ENCODE results near the gene MAGI1.

The MAGI1 gene

DNA sequence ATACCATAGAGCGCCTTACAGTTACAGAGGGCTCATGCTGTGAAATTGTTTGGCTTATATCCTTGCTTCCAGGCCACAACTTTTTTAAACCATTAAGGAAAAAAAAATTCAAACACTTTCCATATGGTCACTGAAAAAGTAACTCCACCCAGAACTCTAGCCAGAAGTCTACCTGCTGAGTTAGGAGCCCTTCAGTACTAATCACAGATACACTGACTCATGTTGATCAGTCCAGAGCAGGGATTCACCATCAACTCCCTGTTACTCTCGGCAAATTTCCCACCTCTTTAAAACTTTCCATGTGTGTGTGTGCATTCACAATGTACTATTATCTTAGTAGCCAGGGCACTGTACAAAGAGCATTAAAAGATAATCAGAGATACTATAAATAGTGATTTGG, 372.8 kb downstream of the MAGI1 start:
- DNase-seq (ENCODE audit: low read depth) = no peak

DNA sequence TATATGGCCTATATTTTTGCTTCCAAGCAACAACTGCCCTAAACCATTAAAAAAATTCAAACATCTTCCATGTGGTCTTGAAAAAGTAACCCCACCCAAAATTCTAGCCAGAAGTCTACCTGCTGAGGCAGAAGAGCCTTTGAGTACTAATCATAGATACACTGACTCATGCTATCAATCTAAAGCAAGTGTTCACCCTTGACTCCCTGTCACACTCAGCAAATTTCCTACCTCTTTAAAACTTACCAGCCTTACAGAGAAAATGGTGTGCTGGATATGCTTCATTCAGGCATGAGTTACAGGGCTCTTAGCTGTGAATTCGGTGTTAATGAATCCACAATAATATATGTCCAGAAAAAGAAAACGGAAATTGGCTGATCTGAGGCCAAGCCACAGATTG, 373.8 kb downstream of the MAGI1 start:
- DNase-seq (ENCODE audit: low read depth) = no peak

DNA sequence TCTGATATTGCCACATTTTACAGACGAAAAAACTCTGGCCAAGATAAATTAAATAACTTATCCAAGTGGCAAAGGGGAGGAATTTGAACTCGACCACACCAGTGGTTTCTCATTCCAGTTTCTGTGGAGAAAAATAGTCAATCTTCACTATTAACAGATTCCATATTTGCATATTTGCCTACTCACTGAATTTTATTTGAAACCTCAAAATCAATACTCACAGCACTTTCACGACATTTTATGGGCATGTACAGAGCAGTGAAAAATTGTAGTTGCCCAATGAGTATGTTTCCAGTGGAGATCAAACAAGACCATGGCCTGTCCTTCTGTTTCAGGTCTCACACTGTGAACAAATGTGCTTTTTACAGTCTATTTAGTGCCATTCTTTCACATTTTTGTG, 374.3 kb downstream of the MAGI1 start:
- no peak for DNase-seq (ENCODE audit: low read depth)

DNA sequence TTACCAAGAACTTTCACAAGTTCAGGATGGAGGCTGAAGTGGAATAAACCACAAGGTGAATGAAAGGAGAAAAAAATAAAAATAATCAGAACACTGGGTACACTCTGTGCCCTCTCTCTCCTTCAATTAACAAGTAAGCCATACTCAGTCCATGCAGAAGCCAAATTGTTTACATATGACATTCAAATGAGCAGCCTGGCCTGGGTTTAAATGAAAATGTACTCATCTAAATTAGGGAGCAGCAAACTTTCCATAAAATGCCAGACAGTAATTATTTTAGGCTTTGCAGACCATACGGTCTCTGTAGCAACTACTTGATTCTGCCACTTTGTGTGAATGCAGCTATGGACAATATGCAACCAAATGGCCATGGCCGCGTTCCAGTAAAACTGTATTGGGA, 376.6 kb downstream of the MAGI1 start:
- DNase-seq (ENCODE audit: low read depth) = no peak

DNA sequence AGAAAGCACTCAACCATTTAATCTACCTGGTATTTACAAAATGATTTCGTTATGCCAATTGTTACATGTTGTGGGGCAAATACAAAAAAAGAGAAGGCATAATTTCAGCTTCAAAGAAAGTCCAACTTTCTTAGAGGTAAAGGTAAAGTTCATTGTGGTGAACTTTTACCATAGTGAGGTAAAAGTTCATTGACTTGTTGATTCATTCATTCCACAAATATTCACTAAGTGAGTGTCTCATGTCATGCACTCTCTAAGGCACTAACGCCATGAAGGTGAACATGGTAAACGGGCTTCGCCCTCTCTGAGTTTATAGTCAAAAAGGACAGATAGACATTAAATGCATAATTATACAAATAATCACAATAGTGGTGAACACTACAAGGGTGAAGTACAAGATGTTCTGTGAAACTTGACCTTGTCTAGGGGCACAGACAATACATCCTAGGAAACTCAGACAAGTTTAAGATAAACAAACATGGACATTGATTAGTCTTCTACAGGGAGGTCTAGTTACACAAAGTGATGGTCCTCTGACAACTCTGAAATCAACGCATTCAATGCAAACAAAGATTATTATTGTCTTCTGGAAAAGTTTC, 378.6 kb downstream of the MAGI1 start:
- DNase-seq (ENCODE audit: low read depth) = no peak

DNA sequence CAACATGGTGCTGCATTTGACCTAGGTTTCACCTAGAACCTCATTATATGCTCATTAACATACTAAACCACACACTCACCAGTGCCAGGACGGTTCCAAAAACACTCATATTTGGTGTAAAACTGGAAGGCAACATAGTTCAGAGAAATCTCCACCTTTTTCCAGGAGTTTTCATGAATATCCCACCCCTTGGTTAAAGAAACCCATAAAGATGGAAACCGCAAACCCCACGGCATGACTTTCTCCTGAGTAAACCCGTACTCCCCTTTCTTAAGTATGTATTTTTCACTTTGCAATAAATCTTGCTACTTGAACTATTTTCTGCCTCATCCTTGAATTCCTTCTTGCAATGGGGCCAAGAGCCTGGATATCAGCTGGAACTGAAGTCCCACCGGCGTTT, 379.3 kb downstream of the MAGI1 start:
- DNase-seq (ENCODE audit: low read depth) = no peak

DNA sequence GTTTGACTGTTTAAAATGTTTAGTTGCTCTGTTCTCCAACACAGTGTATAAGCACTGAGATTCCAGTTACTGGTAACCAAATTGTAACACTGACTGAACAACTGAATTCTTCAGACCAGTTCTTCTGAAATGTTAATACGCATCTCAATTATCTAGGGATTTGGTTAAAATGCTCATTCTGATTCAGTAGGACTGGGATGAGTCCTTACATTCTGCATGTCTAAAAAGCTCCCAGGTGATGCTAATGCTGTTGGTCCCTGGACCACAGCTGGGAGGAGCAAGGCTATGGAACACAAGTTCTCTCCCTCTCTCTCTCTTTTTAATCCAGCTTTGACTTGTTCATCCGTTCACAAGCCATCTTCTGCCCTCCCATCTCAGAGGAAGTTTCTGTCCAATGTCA, 380.3 kb downstream of the MAGI1 start:
- DNase-seq (ENCODE audit: low read depth) = no peak

DNA sequence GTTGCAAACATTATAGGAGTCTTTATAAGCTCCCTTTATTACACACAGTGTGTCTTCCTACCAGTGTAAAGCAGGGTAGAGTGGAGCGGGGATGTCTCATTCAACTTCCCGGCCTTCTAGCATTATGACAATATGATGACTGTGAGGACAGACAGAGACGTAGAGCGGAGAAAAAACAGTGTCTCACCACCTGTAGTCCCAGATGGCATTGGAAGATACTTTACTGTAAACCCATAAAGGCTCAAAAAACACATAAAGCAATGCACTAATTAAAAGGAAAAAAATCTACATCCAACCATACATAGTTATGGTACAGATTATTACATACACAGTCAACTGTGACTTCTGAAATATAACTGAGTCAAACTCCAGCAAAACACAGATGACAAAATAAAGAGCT, 383.7 kb downstream of the MAGI1 start:
- no peak for DNase-seq (ENCODE audit: low read depth)

DNA sequence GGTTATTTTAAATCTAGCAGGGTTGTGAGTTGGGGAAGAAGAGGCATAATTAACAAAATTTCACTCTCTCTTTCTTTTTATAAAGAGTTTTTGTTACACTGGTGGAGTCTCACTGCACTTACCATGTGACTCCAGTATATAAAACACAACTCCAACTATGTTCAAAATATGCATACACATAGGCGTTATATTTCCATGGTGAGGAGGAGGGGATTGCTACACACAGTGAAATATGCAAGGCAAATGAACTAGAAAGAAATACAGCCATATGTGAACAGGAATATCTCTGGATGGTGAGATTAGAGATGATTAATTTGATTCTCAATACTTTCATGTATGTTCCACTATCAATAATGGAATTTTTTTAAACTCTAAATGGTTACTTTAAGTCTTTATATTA, 385.0 kb downstream of the MAGI1 start:
- DNase-seq (ENCODE audit: low read depth) = no peak

DNA sequence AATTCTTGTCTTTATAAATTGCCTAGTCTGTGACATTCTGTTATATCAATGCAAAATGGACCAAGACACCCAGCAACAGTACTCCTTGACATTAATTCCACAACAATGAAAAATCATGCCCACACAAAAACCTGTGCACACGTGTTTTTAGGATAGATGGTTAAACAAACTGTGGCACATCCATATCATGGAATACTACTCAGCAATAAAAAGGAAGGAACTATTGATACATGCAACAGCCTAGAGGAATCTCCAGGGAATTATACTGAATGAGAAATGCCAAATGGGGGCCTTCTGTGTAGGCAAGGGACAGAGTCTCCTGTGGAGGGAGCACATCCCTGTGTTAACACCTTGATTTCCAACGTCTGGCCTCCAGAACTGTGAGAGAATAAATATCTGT, 388.5 kb downstream of the MAGI1 start:
- DNase-seq (ENCODE audit: low read depth) = no peak

DNA sequence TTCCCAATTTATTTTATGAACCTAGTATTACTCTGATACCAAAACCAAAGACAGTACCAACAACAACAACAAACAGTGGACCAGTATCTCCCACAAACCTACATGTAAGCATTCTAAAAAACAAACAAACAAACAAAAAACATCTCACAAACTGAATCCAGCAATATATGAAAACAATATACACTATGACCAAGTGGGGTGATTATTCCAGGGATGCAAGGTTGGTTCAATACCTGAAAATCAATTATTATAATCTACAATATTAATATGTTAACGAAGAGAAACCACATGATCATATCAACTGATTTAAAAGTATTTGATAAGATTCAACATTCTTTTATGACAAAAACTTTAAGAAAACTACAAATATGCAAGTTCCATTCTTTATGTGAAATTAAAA, 391.3 kb downstream of the MAGI1 start:
- DNase-seq (ENCODE audit: low read depth) = no peak

DNA sequence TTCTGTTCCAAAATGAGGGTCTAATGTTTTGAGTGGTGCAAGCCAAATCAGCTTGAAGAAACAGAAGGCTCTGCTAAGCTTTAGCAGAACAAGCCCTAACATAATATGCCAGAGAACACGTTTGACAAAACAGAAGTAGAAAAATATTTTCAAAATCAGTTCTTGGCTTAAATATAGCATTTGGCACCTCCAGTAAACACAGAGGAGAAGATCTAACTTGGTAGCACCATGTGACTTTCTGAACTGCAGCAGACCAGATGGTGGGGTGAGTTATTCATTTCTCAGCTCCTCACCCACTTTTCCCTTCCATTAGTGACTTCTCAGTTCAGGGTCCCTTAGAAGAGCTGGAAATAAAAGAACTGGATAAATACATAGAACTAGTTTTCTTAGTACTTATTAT, 395.8 kb downstream of the MAGI1 start:
- DNase-seq (ENCODE audit: low read depth) = no peak

DNA sequence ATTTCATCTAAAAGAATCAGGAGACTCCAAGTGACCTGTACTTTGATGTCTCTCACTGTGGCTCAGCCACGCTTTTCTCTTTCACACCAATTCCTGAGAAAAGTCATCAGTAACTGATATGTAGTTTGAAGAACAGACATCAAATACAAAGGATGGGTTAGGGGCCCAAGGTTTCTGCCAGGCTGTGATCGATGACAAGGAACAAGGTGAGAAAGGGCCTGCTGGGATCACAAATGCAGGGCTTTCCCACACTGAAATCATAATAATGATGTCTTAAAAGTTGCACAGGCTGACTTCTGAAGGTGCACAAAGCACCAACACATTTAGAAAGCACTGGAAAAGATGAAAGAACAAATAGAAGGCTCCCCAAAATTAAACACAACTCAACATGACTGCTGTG, 396.9 kb downstream of the MAGI1 start:
- no peak for DNase-seq (ENCODE audit: low read depth)

DNA sequence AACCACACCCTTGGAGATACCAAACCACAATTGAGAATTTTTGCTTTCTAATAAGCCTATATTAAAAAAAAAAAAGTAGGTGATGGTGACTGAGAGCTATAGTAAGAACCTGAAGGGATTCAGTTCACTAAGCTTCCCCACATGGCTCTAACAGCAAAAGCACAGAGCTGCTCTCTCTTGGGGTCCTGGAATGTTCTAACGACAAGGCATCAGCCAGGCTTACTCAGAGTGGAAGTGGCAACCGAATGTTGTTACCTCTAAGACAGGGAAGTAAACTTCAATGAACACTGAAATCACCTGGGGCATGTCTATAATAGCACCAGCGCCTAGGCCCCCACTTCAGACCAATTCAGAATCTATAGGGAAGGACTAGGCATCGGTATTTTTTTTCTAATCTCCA, 397.7 kb downstream of the MAGI1 start:
- DNase-seq (ENCODE audit: low read depth) = no peak

DNA sequence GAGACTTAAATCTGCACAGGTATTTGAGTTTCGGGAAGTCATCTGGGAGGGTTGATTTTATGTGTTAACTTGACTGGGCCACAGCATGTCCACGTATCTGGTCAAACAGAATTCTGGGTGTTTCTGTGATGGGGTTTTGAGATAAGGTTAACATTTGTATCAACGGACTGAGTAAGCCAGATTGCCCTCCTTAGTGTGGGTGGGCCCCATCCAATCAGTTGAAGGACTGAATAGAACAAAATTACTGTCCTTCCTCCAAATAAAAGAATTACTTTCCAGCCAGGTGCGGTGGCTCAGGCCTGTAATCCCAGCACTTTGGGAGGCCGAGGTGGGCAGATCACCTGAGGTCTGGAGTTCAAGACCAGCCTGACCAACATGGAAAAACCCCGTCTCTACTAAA, 399.3 kb downstream of the MAGI1 start:
- no peak for DNase-seq (ENCODE audit: low read depth)

DNA sequence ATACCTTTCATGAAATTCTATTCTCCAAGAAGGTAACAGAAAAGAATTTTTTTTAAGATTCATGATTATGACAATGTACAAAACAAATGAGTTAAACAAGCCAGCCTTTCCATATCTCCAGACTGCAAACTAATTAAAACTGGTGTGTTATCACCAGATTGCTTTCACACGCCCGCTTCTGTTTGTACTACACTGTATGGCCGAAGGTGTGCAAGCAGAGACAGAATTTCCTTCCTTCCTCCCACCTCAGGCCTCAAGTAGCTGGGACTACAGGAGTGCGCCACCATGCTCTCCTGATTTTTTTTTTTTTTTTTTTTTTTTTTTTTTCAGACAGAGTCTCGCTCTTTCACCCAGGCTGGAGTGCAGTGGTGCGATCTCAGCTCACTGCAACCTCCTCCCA, 400.4 kb downstream of the MAGI1 start:
- no peak for DNase-seq (ENCODE audit: low read depth)

DNA sequence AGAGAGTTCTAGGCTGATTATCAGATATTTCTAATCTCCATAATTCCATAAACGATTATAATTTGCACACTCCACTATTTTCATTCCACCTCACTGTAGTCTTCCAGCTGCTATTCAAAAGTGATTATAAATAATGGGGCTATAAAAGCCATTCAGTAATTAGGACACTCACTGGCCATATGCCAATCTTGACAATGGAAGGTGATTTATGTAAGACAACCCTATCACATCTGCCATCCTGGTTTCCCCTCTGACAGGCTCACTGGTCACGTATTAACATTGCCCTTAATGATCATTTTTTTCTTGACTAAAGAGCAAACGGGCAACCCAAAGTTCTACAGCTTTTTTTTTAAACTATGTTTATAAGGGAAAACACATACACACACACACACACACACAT, 402.4 kb downstream of the MAGI1 start:
- DNase-seq (ENCODE audit: low read depth) = no peak

DNA sequence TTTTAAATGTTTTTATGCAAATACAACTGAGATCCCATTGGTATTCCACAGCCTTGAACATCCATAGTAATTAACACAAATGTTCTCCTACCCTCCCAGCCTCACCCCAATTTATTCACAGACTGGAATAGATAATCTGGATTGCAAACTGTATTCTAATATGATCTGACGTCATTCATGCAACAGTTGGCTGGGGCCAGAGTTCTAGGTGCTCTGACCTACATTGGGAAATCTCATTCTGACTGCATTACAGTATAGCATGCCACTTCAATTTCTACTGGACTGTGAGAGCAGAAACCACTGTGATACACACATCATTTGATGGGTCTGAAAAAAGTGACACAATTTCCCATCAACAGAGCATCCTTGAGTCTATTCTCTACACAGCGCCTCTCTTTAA, 403.1 kb downstream of the MAGI1 start:
- no peak for DNase-seq (ENCODE audit: low read depth)

DNA sequence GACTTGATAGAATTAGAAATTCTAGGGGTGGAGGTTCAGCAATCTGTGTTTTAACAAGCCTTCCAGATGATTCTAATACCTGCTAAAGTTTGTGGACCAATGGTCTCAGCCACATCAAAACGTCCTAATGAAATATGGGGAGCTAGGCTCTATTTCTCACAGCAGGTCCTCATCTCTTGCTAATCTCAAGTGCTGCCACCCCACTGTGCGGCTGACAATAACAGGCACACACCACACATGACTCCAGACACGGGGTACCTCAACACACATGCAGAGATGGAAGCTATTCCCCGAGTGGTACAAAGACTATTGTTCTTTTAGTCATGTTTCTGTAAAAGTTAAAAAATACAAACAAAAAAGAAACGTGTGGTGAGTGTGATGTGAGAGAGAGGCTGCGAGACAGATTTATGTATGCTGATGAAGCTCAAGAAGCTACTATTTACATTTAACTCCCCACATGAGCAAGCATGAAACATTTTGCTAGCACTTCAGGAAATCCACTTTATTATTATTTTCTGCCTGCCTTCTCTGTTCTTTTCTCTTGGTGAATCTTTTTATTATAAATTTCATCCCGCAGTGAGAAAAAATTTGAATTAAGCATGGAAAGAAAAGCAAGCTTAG, 405.6 kb downstream of the MAGI1 start:
- no peak for DNase-seq (ENCODE audit: low read depth)

DNA sequence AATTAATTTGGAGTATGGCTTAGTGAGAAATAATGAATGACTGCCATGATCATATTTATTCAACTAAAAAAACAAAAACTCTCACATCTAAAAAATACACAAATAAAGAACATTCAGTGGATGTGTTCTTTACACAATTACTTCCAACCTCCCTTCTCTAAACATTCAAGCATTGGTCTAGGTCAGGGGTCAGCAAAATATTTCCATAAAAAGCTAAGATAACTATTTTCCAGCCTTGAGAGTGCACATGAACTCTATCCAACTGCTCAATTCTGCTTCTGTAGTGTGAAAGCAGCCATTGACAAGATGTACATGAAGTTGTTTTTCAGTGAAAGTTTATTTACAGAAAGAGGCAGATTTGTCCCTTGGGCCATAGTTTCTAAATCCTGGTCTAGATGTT, 406.3 kb downstream of the MAGI1 start:
- no peak for DNase-seq (ENCODE audit: low read depth)

DNA sequence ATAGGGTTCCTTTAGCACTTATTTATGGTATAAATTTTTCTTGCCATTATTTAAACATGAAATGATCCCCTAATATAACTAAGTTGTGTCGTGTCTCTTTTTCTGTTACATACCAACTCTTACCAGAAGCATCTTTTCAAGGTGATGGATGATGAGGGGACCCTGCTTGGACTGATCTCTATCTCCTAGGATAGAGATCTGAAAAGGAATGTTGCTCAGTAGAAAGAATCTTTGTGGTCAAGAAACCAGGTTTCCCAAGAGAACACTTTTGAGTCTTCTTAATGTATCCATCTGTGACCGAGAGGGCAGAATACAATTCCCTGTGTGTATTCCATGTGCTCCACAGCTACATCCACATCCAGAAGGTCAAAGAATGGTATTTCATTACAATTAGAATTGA, 409.7 kb downstream of the MAGI1 start:
- no peak for DNase-seq (ENCODE audit: low read depth)

DNA sequence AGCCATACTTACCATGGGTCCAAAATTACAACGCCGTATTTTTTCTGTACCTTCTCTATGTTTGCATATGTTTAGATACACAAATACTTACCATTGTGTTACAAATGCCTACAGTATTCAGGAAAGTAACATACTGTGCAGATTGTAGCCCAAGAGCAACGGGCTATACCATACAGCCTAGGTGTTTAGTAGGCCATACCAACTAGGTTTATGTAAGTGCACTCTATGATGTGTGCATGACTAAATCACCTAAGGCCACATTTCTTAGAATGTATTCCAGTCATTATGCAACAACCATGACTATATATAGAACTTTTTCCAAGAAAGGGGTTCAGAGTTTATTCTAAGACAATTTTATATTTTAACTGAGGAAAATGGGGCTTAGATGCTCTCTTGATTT, 411.7 kb downstream of the MAGI1 start:
- DNase-seq (ENCODE audit: low read depth) = no peak

DNA sequence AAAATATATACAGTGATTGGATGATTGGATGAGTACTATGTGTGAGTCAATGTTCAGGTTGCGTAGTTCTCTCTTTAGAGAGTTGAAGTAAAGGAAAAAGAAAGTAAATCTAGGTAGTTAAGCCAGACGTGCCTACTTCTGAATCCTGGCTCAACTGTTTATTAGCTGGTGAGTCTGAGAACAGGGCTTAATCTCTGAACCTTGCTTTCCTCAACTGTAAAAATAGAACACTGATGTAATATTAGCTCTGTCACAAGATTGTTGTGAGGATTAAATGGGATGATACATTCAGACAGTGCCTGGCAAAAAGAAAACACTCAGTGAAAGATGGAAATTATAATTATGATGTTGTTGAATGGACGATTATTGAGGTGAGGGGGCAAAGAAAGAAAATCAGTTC, 413.4 kb downstream of the MAGI1 start:
- DNase-seq (ENCODE audit: low read depth) = no peak

DNA sequence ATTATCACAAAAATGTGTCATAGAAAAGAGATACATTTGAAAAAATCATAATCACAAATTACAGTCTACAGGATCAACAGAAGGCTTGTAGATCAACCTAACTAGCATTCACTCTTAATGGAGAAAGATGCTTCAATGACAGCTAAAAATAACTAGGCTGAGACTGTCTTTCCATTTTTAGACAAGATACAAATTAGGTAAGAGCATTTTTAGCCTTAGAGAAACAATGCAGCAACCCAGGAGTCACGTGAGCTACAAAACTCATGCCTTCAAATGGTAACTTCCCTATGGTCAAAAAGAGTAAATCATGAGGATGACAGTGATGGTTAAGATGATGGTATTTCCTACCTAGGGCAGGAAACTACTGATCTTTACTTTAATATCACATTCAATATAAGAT, 415.4 kb downstream of the MAGI1 start:
- no peak for DNase-seq (ENCODE audit: low read depth)

DNA sequence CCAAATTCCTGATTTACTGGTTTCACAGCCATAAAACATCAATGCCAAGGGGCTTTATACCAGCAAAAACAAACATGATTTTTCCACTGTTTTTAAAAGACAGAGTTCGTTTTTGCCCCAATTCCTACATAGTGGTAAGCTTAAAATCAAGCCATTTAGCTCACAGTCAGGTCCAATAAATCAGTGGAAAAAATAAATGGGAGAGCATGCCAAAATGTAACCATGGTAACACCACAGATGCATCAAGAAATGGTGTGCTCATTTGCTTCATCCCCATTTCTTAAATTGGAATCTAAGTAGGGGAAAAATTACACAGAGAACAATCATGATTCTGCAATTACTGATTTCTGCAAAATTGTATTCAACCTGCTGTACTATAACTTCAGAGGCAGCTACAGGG, 418.8 kb downstream of the MAGI1 start:
- no peak for DNase-seq (ENCODE audit: low read depth)

All from HS-5 (cell line).